Measurements from ENCODE around the gene HERC6.
"Not testable (repeated sequence)": the region's sequence is repeated elsewhere in the genome, so short reads cannot be mapped to it uniquely, and the experiment has no call there.

HERC6 gene

DNA sequence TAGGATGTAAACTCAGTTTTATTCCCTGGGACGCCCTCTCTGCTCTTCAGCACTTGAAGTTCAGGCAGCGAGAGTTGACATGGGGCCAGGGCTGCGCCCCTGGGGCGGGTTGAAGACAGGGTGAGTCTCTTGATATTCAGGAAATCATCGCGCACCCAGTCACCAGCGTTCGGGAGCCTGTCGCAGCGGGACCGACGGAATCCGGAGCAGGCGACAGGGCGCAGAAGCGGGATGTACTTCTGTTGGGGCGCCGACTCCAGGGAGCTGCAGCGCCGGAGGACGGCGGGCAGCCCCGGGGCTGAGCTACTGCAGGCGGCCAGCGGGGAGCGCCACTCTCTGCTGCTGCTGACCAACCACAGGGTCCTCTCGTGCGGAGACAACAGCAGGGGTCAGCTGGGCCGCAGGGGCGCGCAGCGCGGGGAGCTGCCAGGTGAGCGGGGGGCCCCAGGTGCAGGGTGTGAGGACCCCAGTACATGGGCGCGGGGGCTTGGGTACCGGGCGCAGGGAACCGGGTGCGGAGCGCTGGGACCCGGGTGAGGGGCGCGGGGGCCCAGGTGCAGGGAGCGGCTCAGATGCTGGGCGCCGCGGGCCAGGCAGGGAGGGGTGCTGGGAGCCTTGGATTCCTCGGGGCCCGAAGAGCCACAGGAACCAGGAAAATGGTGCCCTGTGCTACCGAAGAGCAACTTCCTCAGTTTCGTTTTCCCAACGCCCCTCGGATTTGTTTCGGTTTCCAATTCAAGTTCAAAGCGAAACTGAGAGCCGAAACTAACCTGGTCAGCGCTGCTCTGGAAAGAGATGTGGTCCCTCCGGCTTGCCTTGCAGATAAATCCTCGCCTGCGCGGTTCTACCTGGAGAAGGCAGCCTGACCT is at the start of gene HERC6:
Gene HERC6, plus strand, starts transcription at position 162 of the 869 bp plus-strand sequence. Its CDS starts 70 bp downstream, at position 232.
- CTCF ChIA-PET, result interaction anchor here (0.6 to 2.9 kb wide), 8 partner anchors 10 to 160 kb away, joined by 3 to 28 read pairs (median 4); no protein-coding TSS in a partner anchor
- no peak for DNase-seq (ENCODE audit: low read depth, low spot score)
- TF ChIP-seq, protein P1, sequence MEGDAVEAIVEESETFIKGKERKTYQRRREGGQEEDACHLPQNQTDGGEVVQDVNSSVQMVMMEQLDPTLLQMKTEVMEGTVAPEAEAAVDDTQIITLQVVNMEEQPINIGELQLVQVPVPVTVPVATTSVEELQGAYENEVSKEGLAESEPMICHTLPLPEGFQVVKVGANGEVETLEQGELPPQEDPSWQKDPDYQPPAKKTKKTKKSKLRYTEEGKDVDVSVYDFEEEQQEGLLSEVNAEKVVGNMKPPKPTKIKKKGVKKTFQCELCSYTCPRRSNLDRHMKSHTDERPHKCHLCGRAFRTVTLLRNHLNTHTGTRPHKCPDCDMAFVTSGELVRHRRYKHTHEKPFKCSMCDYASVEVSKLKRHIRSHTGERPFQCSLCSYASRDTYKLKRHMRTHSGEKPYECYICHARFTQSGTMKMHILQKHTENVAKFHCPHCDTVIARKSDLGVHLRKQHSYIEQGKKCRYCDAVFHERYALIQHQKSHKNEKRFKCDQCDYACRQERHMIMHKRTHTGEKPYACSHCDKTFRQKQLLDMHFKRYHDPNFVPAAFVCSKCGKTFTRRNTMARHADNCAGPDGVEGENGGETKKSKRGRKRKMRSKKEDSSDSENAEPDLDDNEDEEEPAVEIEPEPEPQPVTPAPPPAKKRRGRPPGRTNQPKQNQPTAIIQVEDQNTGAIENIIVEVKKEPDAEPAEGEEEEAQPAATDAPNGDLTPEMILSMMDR (IDR thresholded peaks at IDR 0.05; ENCODE audit: insufficient read depth, low read length, missing control alignments), result peak; percentile 85
- H3K4me3 ChIP-seq (ENCODE audit: low read depth, low read length), result peak within 1 kb of the TSS; percentile 82
- POLR2A ChIA-PET, result no interaction called here

DNA sequence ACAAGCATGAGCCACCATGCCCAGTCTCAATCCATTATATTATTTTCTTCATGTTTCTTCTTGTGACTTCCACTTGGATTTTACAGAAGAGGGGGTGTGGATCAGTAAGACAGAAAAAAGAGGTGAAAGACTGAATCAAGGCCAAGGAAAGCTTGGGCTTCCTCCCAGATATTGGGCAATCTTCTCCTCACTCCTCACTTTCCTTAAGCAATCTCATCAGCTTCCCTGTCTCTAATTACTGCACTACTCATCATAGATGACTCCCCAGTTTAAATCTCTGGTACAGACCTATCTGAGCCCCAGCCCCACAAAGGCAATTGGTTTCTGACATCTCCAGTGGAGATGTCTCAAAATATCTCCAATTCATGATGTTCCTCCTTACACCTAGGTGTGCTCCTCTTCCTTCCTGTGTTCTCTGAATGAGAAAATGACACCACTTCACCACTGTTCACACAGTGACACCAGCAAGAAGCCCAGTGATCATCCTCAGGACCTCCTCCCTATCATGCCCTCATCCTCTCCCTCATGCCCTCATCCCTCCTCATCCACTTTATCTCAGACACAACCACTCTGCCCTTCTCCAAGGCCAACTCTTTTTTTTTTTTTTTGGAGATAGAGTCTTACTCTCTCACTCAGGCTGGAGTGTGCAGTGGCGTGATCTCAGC is 44.8 kb upstream of the HERC6 start:
- POLR2A ChIA-PET, result no interaction called here
- CTCF ChIA-PET, result no interaction called here
- H3K4me3 ChIP-seq (ENCODE audit: low read depth, low read length), result no peak overlapping the region
- DNase-seq (ENCODE audit: low read depth, low spot score), result no peak
- TF ChIP-seq, protein P1 (IDR thresholded peaks at IDR 0.05; ENCODE audit: insufficient read depth, low read length, missing control alignments), result no peak

DNA sequence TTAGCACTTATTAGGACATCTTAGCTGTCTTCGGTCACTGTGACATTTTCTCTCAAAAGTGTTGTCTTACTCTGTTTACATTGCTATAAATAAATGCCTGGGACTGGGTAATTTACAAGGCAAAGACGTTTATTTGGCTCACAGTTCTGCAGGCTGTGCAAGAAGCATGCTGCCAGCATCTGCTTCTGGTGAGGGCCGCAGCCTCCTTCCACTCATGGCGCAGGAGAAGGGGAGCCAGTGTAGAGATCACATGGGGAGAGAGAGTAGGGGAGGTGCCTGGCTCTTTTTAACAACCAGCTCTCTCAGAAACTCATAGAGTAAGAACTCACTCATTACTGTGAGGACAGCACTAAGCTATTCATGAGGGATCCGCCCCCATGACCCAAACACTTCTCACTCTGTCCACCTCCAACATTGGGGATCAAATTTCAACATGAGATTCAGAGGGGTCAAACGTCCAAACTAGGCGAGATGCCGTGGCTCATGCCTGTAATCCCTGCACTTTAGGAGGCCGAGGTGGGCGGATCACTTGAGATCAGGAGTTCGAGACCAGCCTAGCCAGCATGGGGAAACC is 43.5 kb upstream of the HERC6 start:
- H3K4me3 ChIP-seq (ENCODE audit: low read depth, low read length), result no peak overlapping the region
- ChIA-PET CTCF (no interaction called here), POLR2A (no interaction called here)
- DNase-seq (ENCODE audit: low read depth, low spot score), result no peak
- TF ChIP-seq, protein P1 (IDR thresholded peaks at IDR 0.05; ENCODE audit: insufficient read depth, low read length, missing control alignments), result no peak

DNA sequence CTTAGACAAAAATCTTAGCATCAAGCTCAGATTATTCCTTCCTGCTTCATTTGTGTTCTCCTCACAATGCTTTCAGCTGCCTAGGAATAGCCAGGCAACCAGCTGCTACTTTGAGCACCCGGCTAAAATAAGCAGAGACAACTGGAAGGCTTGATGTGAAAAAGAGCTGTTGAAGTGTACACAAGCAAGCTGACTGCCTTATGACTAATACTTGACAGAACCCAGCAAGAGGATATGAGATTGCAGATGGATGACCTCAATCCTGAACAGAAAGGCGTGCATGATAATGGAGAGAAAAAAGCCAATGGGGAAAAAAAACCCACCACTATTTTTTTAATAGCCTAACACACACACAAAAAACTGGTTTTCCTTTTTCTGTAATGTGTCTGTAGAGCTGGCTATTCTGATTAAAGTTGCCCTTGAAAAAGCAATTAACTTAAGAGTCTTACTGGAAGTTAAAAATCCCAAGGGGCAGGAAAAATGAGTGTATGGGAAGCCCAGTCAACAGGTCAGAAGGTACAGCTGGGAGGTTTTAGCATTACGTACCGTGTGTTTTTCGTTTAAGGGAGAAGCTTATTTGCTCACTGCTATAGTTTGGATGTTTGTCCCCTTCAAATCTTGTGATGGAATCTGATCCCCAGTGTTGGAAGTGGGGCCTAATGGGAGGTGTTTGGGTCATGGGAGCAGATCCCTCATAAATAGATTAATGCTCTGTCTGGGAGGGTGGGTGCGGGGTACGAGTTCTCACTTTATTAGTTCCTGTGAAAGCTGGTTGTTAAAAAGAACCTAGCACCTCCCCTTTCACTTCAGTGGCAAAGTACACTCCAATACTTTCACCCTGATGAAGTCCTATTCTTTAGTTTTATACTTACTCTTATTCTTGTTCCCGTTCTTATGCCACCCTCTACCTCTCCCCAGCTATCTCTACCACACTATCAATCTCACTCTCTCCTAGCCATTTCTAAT is 37.1 kb upstream of the HERC6 start:
- ChIA-PET CTCF (interaction anchor here (2.6 kb wide), 1 partner anchor 28 kb away, joined by 9 read pairs; no protein-coding TSS in a partner anchor), POLR2A (interaction anchor here (1.2 kb wide), 1 partner anchor 10 kb away, joined by 3 read pairs; no protein-coding TSS in a partner anchor)
- TF ChIP-seq, protein P1 (IDR thresholded peaks at IDR 0.05; ENCODE audit: insufficient read depth, low read length, missing control alignments), result no peak
- peak; percentile 81 for DNase-seq (ENCODE audit: low read depth, low spot score)
- H3K4me3 ChIP-seq (ENCODE audit: low read depth, low read length), result no peak overlapping the region

DNA sequence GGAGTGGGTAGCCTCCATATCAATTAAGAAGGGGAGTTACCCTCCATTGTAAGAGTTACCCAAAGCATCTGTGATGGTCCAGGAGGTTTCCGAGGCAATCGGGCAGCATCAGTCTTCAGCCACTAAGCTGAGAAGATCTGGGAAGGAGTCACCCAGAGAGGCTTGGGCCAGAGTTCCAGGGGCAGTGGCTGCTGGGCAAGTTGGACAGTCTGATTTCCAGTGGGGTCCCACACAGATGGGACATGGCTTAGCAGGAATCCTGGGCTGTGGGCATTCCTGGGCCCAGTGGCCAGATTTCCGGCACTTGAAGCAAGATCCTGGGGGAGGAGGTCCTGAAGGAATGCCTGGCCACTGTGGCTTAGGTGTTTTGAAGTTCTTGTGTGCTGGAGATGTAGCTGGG is 31.8 kb upstream of the HERC6 start:
- POLR2A ChIA-PET; DNase-seq (ENCODE audit: low read depth, low spot score); CTCF ChIA-PET; H3K4me3 ChIP-seq (ENCODE audit: low read depth, low read length): not testable (repeated sequence)

DNA sequence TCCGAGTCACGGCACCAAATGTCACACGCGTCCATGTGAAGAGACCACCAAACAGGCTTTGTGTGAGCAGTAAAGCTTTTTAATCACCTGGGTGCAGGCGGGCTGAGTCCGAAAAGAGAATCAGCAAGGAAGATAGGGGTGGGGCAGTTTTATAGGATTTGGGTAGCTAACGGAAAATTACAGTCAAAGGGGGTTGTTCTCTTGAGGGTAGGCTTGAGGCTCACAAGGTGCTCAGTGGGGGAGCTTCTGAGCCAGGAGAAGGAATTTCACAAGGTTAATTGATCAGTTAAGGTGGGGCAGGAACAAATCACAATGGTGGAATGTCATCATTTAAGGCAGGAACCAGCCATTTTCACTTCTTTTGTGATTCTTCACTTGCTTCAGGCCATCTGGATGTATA is 29.9 kb upstream of the HERC6 start:
- H3K4me3 ChIP-seq (ENCODE audit: low read depth, low read length); POLR2A ChIA-PET; DNase-seq (ENCODE audit: low read depth, low spot score): not testable (repeated sequence)
- CTCF ChIA-PET, result interaction anchor here (0.6 kb wide), 1 partner anchor 64 kb away, joined by 3 read pairs; no protein-coding TSS in a partner anchor

Data from AG04449 (cell line).